Body of pancreas (tissue), 4 donors: ENCODE results near the gene PKP3. TPM values are rescaled to one million over a fixed set of nuclear protein-coding genes. Genes with fewer than 3 reads are reported as not detected.

ENCODE experiments used
- ATAC-seq: fragments of 150-250 bp; one replicate; pipeline ENCODE4 v1.9.1; 2016
- DNase-seq, 4 donors: peaks; one replicate each; pipeline ENCODE4 v3.0.0-alpha.2; 2019
- H3K27ac ChIP-seq, 4 donors: fragments of 200-600 bp; sonication (generic); 1 replicate in 3 of 4; 2 replicates in 1 of 4; pipeline versions ENCODE4 v1.5.1 to v1.6.1; 2016 to 2019; ENCODE audit warnings: mild to moderate bottlenecking in 1 of 4, mixed read lengths in 1 of 4, moderate library complexity in 1 of 4
- H3K27me3 ChIP-seq, 2 donors: fragments of 200-600 bp; sonication (generic); one replicate each; pipeline ENCODE4 v1.6.0; 2016; ENCODE audit warnings: mild to moderate bottlenecking in 1 of 2
- H3K36me3 ChIP-seq, 2 donors: fragments of 200-600 bp; sonication (generic); replicated peaks in 1 of 2; 2 replicates each; pipeline ENCODE4 v1.5.1; 2016; ENCODE audit warnings: low read depth in 2 of 2; ENCODE audit not compliant: insufficient read depth in 1 of 2
- H3K4me1 ChIP-seq: fragments of 200-600 bp; sonication (generic); one replicate; pipeline ENCODE4 v1.6.0; 2016
- H3K4me3 ChIP-seq, 2 donors: fragments of 200-600 bp; sonication (generic); 1 replicate in 1 of 2; 2 replicates in 1 of 2; pipeline ENCODE4 v1.5.1; 2016 to 2019
- H3K9me3 ChIP-seq, 3 donors: fragments of 200-600 bp; sonication (generic); 1 replicate in 2 of 3; 2 replicates in 1 of 3; pipeline ENCODE4 v1.5.1; 2016
- POLR2A ChIP-seq, 3 donors: fragments of 450-650 bp; IDR thresholded peaks; one replicate each; pipeline ENCODE4 v1.6.1; 2016; ENCODE audit warnings: antibody characterized with exemption in 3 of 3, mild to moderate bottlenecking in 2 of 3
- WGBS, 2 donors: methylation state at CpG; one replicate each; pipeline ENCODE4 v1.1.5; 2017; 5-methylcytosine and 5-hydroxymethylcytosine counted together
- intact Hi-C: fragments of 100-400 bp; cut with DNase I; formaldehyde crosslinking; loops from one replicate; pipeline ENCODE4 v1.15.1; 2023
- total RNA-seq, 2 donors: library from RNA; depleted of rRNA; stranded (reverse); fragments of >200 nt; gene quantifications; one replicate each; pipeline ENCODE4 v1.1.0, GENCODE V29; 2016
- TF ChIP-seq, protein P1 (sequence below), 7 experiments: fragments of 450-650 bp in 4 of 7; fragments of 200-600 bp in 3 of 7; sonication (generic) in 3 of 7; IDR thresholded peaks; one replicate each; pipeline ENCODE4 v1.5.1; 2016 to 2019; ENCODE audit warnings: antibody characterized with exemption in 7 of 7

The PKP3 gene
- total RNA-seq, 2 donors from 2014 or later = 46.2 to 48.8 TPM

DNA sequence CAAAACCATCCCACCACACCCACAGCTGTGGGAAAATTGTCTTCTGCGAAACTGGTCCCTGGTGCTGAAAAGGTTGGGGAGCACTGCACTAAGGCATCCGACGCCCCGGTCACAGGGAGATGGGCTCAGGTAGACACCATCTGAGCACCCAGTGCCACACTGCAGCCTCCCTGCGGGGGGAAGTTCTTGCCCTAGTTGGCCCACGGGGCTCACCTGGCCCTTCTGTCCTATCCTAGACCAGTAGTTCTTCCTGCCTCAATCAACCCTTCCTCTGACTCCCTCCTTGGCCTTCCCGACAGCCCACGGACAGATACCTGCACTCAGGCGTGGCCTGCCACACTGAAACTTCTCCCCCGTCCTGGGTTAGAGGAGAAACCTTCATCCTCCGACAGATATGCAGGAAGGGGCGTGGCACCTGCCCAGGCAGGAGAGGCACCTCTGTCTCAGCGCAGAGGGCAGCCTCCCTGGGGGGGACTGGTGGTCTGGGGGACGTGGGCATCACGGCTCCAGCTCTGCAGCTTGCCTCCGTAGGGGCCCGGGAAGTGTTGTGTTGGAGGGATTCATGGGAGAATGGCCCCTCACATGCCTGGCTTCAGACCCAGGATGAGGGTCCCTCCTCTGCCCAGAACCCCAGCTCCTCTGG, 43.3 kb downstream of the PKP3 start:
- TF ChIP-seq POLR2A (IDR thresholded peaks at IDR 0.05) = no peak
- TF ChIP-seq, protein P1, sequence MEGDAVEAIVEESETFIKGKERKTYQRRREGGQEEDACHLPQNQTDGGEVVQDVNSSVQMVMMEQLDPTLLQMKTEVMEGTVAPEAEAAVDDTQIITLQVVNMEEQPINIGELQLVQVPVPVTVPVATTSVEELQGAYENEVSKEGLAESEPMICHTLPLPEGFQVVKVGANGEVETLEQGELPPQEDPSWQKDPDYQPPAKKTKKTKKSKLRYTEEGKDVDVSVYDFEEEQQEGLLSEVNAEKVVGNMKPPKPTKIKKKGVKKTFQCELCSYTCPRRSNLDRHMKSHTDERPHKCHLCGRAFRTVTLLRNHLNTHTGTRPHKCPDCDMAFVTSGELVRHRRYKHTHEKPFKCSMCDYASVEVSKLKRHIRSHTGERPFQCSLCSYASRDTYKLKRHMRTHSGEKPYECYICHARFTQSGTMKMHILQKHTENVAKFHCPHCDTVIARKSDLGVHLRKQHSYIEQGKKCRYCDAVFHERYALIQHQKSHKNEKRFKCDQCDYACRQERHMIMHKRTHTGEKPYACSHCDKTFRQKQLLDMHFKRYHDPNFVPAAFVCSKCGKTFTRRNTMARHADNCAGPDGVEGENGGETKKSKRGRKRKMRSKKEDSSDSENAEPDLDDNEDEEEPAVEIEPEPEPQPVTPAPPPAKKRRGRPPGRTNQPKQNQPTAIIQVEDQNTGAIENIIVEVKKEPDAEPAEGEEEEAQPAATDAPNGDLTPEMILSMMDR (IDR thresholded peaks at IDR 0.05) = no peak
- no peak for DNase-seq
- no peaks in the 10 kb centered on the region for H3K36me3 ChIP-seq
- no peak overlapping the region for H3K27ac ChIP-seq
- intact Hi-C loops = no loop called here
- H3K4me1 ChIP-seq = peaks cover 20% of the 10 kb centered on the region
- WGBS, 2 donors = 84 to 98% methylated on average over 5 to 17 of the region's 17 CpGs
- H3K4me3 ChIP-seq = no peak overlapping the region
- H3K9me3 ChIP-seq = no peaks in the 10 kb centered on the region
- no peak for ATAC-seq
- H3K27me3 ChIP-seq = no peaks in the 10 kb centered on the region

GRCh38 chr11:438101-438844, 44.3 kb downstream of the PKP3 start:
- WGBS, 2 donors = 86 to 89% methylated on average over 16 of the region's 21 CpGs
- H3K27ac ChIP-seq = no peak overlapping the region

DNA sequence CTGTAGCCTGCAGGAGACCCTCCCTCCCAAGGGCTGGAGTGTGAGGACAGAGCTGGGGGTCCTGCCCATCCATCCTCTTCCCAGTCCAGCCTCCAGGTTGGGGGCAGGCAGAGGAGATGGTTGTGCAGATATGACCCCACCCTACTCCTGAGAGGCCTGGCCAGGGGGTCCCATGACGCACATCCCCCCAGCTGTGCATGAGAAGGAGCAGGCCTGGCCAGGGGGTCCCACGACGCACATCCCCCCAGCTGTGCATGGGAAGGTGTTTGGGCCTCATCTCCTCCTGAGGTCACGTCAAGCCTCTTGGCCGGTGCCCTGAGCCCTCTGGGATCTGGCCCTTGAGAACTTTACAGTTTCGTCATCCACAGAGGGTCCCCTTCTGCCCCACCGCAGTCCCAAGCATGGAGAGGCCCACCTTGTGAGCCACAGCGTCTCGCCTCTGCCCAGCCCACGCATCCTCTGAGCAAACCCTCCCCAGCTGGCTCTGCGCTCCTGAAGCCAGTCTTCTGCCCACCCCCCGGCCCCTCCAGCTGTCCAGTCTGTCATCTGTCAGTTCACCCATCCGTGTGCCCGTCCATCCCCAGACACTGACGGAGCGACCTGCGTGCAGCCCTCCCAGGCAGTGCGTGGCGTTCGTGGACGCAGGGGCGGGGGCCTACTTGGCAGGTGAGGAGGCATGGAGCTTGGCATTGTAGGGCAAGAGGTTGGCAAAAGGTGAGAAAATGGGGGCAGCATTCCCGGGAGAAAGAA, 45.5 kb downstream of the PKP3 start:
- intact Hi-C loops = no loop called here
- 88 to 91% methylated on average over 19 to 22 of the region's 23 CpGs for WGBS, 2 donors
- DNase-seq (no peak), ATAC-seq (no peak)
- Histone ChIP-seq H3K27me3 (no peaks in the 10 kb centered on the region), H3K27ac (no peak overlapping the region), H3K9me3 (no peaks in the 10 kb centered on the region), H3K36me3 (no peaks in the 10 kb centered on the region), H3K4me1 (peaks cover 20% of the 10 kb centered on the region), H3K4me3 (no peak overlapping the region)
- TF ChIP-seq POLR2A (IDR thresholded peaks at IDR 0.05) = no peak
- TF ChIP-seq, protein P1 (IDR thresholded peaks at IDR 0.05) = no peak

More at GRCh38 chr11:438101-438844, 44.3 kb downstream of the PKP3 start:
- H3K4me1 ChIP-seq = peaks cover 20% of the 10 kb centered on the region
- H3K9me3 ChIP-seq = no peaks in the 10 kb centered on the region
- H3K36me3 ChIP-seq = no peaks in the 10 kb centered on the region
- no peak for TF ChIP-seq POLR2A (IDR thresholded peaks at IDR 0.05)
- TF ChIP-seq, protein P1 (IDR thresholded peaks at IDR 0.05) = no peak
- no peak for ATAC-seq
- no peaks in the 10 kb centered on the region for H3K27me3 ChIP-seq
- intact Hi-C loops = no loop called here
- no peak overlapping the region for H3K4me3 ChIP-seq
- DNase-seq = no peak

DNA sequence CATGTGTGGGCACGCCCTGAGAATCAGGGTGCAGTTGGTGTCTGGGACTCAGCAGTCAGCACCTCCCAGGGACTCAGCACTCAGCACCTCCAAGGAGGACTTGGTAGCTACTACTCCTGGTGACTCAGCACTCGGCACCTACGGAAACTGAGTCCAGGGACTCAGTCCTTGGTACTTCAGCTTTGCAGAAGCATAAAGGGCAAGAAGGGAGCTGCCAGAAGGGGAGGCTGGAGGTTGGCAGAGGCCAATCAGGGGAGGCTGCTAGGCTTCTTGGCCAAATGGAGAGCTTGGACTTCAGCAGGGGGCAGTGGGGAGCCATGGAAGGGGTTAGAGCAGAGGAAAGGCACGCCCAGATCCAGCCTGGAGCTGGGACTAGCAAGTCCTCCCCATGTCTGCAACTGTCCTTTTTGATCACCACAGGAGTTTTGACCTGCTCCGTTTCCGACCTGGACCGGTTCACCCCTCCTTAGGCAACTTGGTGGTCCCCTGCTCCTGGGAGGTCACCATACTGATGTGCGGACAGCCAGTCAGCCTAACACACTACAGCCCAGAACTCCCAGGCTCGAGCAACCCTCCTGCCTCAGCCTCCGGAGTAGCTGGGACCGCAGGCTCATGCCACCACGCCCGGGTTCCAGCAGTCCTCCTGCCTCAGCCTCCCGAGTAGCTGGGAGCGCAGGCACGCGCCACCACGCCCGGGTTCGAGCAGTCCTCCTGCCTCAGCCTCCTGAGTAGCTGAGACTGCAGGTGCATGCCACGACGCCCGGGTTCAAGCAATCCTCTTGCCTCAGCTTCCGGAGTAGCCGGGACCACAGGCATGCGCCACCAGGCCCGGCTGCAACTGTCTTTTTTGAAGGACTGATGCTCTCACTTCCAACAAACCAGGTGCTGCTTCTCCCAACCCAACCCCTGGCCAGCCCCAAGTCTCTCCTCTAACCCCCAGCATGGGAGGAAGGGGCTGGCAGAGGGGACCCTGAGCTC, 46.3 kb downstream of the PKP3 start:
- H3K27me3 ChIP-seq = no peaks in the 10 kb centered on the region
- H3K4me3 ChIP-seq = no peak overlapping the region
- no peaks in the 10 kb centered on the region for H3K36me3 ChIP-seq
- H3K27ac ChIP-seq = no peak overlapping the region
- peaks cover 20% of the 10 kb centered on the region for H3K4me1 ChIP-seq
- TF ChIP-seq, protein P1 (IDR thresholded peaks at IDR 0.05) = no peak
- no peak for TF ChIP-seq POLR2A (IDR thresholded peaks at IDR 0.05)
- no peaks in the 10 kb centered on the region for H3K9me3 ChIP-seq
- DNase-seq (no peak), ATAC-seq (no peak)
- 86 to 89% methylated on average over 8 to 27 of the region's 27 CpGs for WGBS, 2 donors
- intact Hi-C loops = no loop called here
